ENCODE data around the gene ETFDH.

DNA sequence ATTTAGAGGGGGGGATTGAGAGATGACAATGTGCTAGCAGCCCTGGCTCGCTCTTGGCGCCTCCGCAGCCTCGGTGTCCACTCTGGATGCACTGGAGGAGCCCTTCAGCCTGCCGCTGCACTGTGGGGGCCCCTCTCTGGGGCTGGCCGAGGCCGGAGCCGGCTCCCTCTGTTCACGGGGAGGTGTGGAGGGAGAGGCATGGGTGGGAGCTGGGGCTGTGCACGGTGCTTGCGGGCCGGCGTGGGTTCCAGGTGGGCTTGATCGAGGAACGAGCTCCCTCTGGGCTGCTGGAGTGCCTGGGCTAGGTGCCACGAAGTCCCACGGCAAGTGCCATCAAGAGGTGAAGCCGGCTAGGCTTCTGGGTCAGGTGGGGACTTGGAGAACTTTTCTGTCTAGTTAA is 7.3 kb upstream of the ETFDH start:
- TF ChIP-seq, protein P1, sequence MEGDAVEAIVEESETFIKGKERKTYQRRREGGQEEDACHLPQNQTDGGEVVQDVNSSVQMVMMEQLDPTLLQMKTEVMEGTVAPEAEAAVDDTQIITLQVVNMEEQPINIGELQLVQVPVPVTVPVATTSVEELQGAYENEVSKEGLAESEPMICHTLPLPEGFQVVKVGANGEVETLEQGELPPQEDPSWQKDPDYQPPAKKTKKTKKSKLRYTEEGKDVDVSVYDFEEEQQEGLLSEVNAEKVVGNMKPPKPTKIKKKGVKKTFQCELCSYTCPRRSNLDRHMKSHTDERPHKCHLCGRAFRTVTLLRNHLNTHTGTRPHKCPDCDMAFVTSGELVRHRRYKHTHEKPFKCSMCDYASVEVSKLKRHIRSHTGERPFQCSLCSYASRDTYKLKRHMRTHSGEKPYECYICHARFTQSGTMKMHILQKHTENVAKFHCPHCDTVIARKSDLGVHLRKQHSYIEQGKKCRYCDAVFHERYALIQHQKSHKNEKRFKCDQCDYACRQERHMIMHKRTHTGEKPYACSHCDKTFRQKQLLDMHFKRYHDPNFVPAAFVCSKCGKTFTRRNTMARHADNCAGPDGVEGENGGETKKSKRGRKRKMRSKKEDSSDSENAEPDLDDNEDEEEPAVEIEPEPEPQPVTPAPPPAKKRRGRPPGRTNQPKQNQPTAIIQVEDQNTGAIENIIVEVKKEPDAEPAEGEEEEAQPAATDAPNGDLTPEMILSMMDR (conservative IDR thresholded peaks at IDR 0.05; ENCODE audit: low read length) = no peak
- TF ChIP-seq EZH2phosphoT487 (IDR thresholded peaks at IDR 0.05; ENCODE audit: borderline replicate concordance, low read depth, low read length) = no peak

All from OCI-LY7 (cell line).